WTC11 (cell line): ENCODE results near the gene DHRS7. TPM values are rescaled to one million over a fixed set of nuclear protein-coding genes. Genes with fewer than 3 reads are reported as not detected.

Experiments
- AFF4 ChIP-seq: sonication (generic); formaldehyde crosslinking; IDR thresholded peaks from 2 replicates; pipeline ENCODE4 v1.8.1; 2023; ENCODE audit warnings: mild to moderate bottlenecking, missing genetic modification reagents, borderline replicate concordance
- ATF6 ChIP-seq: sonication (generic); formaldehyde crosslinking; IDR thresholded peaks from 2 replicates; pipeline ENCODE4 v1.8.1; 2023; ENCODE audit warnings: mild to moderate bottlenecking, missing genetic modification reagents
- CREM ChIP-seq: sonication (generic); formaldehyde crosslinking; IDR thresholded peaks from 2 replicates; pipeline ENCODE4 v1.8.1; 2022; ENCODE audit warnings: mild to moderate bottlenecking, missing genetic modification reagents, moderate library complexity
- ETV6 ChIP-seq: sonication (generic); formaldehyde crosslinking; IDR thresholded peaks from 2 replicates; pipeline ENCODE4 v1.8.1; 2022; ENCODE audit warnings: mild to moderate bottlenecking, missing genetic modification reagents
- FOXP4 ChIP-seq: sonication (generic); formaldehyde crosslinking; IDR thresholded peaks from 2 replicates; pipeline ENCODE4 v1.8.0; 2022; ENCODE audit warnings: mild to moderate bottlenecking, missing genetic modification reagents
- JUN ChIP-seq: sonication (generic); formaldehyde crosslinking; IDR thresholded peaks from 2 replicates; pipeline ENCODE4 v1.8.0; 2023; ENCODE audit warnings: mild to moderate bottlenecking, missing genetic modification reagents
- MLX ChIP-seq: sonication (generic); formaldehyde crosslinking; IDR thresholded peaks from 2 replicates; pipeline ENCODE4 v1.8.1; 2023; ENCODE audit warnings: mild to moderate bottlenecking, missing genetic modification reagents, moderate library complexity
- MXD4 ChIP-seq: fragments of 250-450 bp; sonication (Bioruptor Pico); IDR thresholded peaks from 2 replicates; pipeline ENCODE4 v1.8.0; 2021; ENCODE audit warnings: mild to moderate bottlenecking, moderate library complexity, borderline replicate concordance
- NFYB ChIP-seq: sonication (generic); formaldehyde crosslinking; conservative IDR thresholded peaks from 2 replicates; pipeline ENCODE4 v1.8.0; 2022; ENCODE audit warnings: low read depth, missing genetic modification reagents
- PRDM15 ChIP-seq: sonication (generic); formaldehyde crosslinking; IDR thresholded peaks from 2 replicates; pipeline ENCODE4 v1.8.0; 2022; ENCODE audit warnings: missing genetic modification reagents
- PREB ChIP-seq: sonication (generic); formaldehyde crosslinking; IDR thresholded peaks from 2 replicates; pipeline ENCODE4 v1.8.1; 2022; ENCODE audit warnings: mild to moderate bottlenecking, missing genetic modification reagents, moderate library complexity, borderline replicate concordance
- TEAD4 ChIP-seq: sonication (generic); formaldehyde crosslinking; IDR thresholded peaks from 2 replicates; pipeline ENCODE4 v1.8.0; 2022; ENCODE audit warnings: mild to moderate bottlenecking, missing genetic modification reagents
- ZMAT4 ChIP-seq: fragments of 250-450 bp; sonication (Bioruptor Pico); IDR thresholded peaks from 2 replicates; pipeline ENCODE4 v1.9.0; 2021; ENCODE audit warnings: mild to moderate bottlenecking
- ZNF263 ChIP-seq: sonication (generic); formaldehyde crosslinking; IDR thresholded peaks from 2 replicates; pipeline ENCODE4 v1.8.1; 2022; ENCODE audit warnings: low read depth, mild to moderate bottlenecking, moderate library complexity, missing genetic modification reagents
- ZNF416 ChIP-seq: fragments of 250-450 bp; sonication (Bioruptor Pico); IDR thresholded peaks from 2 replicates; pipeline ENCODE4 v1.9.0; 2021; ENCODE audit warnings: mild to moderate bottlenecking, inconsistent platforms
- total RNA-seq: library from RNA; stranded (reverse); gene quantifications from 3 replicates; pipeline ENCODE4 v1.2.3, GENCODE V29; 2021

Gene DHRS7
- total RNA-seq, 1 experiment from 2014 or later: 39.9 TPM

GRCh38 chr14:60164712-60165546 lies at the start of gene DHRS7 (continued):
- TF ChIP-seq PREB (CRISPR knock-in tag): no peak
- TF ChIP-seq CREM: peak; percentile 60; the same call in 1 of the 2 replicates
- TF ChIP-seq ATF6 (CRISPR knock-in tag): no peak
- TF ChIP-seq PRDM15 (CRISPR knock-in tag): peak; percentile 41; the same call in 1 of the 2 replicates
- 0 out of 2 replicates have a peak, but pooled peaks have one; percentile 48 for TF ChIP-seq MLX (CRISPR knock-in tag)
- TF ChIP-seq AFF4: no peak
- peak; percentile 66; the same call in 1 of the 2 replicates for TF ChIP-seq ETV6 (CRISPR knock-in tag)
- TF ChIP-seq ZMAT4 (CRISPR knock-in tag): no peak
- peak; percentile 83 for TF ChIP-seq ZNF263 (CRISPR knock-in tag)
- TF ChIP-seq NFYB: no peak
- 0 out of 2 replicates have a peak, but pooled peaks have one; percentile 29 for TF ChIP-seq ZNF416
- no peak for TF ChIP-seq MXD4 (CRISPR knock-in tag)
- peak; percentile 61; the same call in 1 of the 2 replicates for TF ChIP-seq JUN
- peak; percentile 82 for TF ChIP-seq FOXP4 (CRISPR knock-in tag)
- TF ChIP-seq TEAD4: 0 out of 2 replicates have a peak, but pooled peaks have one; percentile 16
